Uterus (tissue), 2 donors: Measurements from ENCODE around the gene PPL.

Experiments used
- CTCF ChIP-seq, 4 experiments: fragments of 200-600 bp in 2 of 4; fragments of 450-650 bp in 2 of 4; sonication (generic) in 2 of 4; IDR thresholded peaks; one replicate each; pipeline ENCODE4 v1.5.1; 2016 to 2019; ENCODE audit warnings: antibody characterized with exemption in 4 of 4, mild to moderate bottlenecking in 2 of 4, moderate library complexity in 1 of 4
- POLR2A ChIP-seq, 2 donors: fragments of 450-650 bp; IDR thresholded peaks; one replicate each; pipeline ENCODE4 v1.6.1; 2016; ENCODE audit warnings: antibody characterized with exemption in 2 of 2, mild to moderate bottlenecking in 1 of 2, moderate library complexity in 1 of 2

- TF ChIP-seq CTCF (IDR thresholded peaks at IDR 0.05) (no peak), POLR2A (IDR thresholded peaks at IDR 0.05) (no peak)
Observed at GRCh38 chr16:4877380-4877685, 59.6 kb downstream of the PPL start.
